HG03159 (cell line): ENCODE results near the gene OR11A1.

Source experiments
- ATAC-seq: cut with Tn5 transposase; IDR thresholded peaks from one replicate; pipeline ENCODE4 v1.9.1; 2021; ENCODE audit warnings: mild to moderate bottlenecking, moderate library complexity; ENCODE audit not compliant: unreplicated experiment

The OR11A1 gene

GRCh38 chr6:29403801-29404200 is 53.1 kb downstream of the OR11A1 start:
- no peak for ATAC-seq

GRCh38 chr6:29399525-29399924 is 57.3 kb downstream of the OR11A1 start:
- no peak for ATAC-seq

- no peak for ATAC-seq
Observed at GRCh38 chr6:29395331-29395730, 61.5 kb downstream of the OR11A1 start, which contains the start of gene OR12D2. Gene OR12D2, plus strand, starts transcription at chr6:29395631. Its CDS starts 1,069 bp downstream, at chr6:29396700.

DNA sequence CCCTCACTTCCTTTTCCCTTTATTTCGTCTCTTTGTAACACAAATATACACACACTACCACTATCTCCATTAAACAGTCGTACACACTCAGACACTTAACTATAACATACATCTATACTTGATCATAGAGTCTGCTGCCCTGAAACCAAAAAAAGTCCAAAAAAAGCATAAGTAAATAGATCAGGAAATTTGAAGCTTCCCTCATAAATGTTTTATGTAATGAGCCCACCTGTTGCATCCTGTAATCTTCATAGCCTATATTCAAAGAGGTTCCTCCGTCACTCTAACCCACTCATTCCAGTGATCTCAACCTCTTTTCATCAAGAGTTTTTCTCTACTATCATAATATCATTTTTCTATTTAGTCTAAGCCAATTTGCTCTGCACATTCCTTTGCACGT is 68.3 kb downstream of the OR11A1 start:
- ATAC-seq: no peak

DNA sequence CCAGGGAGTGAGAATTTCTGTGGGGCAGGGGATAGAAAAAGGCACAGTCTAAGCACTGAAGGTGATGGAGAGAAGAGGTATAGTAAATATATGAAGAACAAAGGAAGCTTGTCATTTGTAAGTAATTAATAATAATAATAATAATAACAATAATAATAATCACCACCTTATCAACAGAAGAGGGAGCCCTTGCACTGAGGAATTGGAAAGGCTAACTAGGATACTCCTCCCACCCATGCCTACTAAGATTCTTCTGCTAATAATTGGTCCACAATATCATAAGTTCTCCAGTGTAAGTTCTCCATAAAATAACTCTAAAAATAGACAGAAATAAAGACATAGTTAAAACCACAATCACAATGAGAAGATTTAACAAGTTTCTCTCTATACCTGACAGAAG is 80.9 kb downstream of the OR11A1 start:
- ATAC-seq: no peak
